Upper lobe of right lung (tissue), 1 donor: ENCODE results near the gene STK10. TPM values are rescaled to one million over a fixed set of nuclear protein-coding genes. Genes with fewer than 3 reads are reported as not detected.

Experiments
- ATAC-seq: fragments of 200-7000 bp; cut with Tn5 transposase; one replicate; pipeline ENCODE4 v1.9.1; 2020; ENCODE audit warnings: mild to moderate bottlenecking, moderate library complexity
- DNase-seq: peaks from one replicate; pipeline ENCODE4 v3.0.0-alpha.2; 2020
- H3K27ac ChIP-seq: fragments of 200-600 bp; one replicate; pipeline ENCODE4 v1.8.0; 2022
- H3K27me3 ChIP-seq: fragments of 200-600 bp; one replicate; pipeline ENCODE4 v1.8.0; 2022; ENCODE audit warnings: mild to moderate bottlenecking
- H3K36me3 ChIP-seq: fragments of 200-600 bp; one replicate; pipeline ENCODE4 v1.8.0; 2022
- H3K4me1 ChIP-seq: fragments of 200-600 bp; one replicate; pipeline ENCODE4 v1.8.0; 2022
- H3K4me3 ChIP-seq: fragments of 200-600 bp; one replicate; pipeline ENCODE4 v1.8.0; 2022; ENCODE audit warnings: mild to moderate bottlenecking
- H3K9me3 ChIP-seq: fragments of 200-600 bp; one replicate; pipeline ENCODE4 v1.8.0; 2022
- intact Hi-C: fragments of 100-400 bp; cut with DNase I; formaldehyde crosslinking; loops from one replicate; pipeline ENCODE4 v1.11.0; 2022
- total RNA-seq: library from RNA; stranded (reverse); fragmentation: NEBNext Ultra II Directional; extraction: Animal tissue kit (Norgen Biotek cat#: 25700); gene quantifications from one replicate; pipeline ENCODE4 v1.2.1, GENCODE V29; 2021
- TF ChIP-seq, protein P1 (sequence below): fragments of 200-600 bp; IDR thresholded peaks from one replicate; pipeline ENCODE4 v1.8.0; 2022; ENCODE audit warnings: antibody characterized with exemption
- donor health status: DM: no; HTN: yes; CAD: no; lungs with severe emphysema.

Gene STK10
- total RNA-seq, 1 donor from 2014 or later, result 56.9 TPM

DNA sequence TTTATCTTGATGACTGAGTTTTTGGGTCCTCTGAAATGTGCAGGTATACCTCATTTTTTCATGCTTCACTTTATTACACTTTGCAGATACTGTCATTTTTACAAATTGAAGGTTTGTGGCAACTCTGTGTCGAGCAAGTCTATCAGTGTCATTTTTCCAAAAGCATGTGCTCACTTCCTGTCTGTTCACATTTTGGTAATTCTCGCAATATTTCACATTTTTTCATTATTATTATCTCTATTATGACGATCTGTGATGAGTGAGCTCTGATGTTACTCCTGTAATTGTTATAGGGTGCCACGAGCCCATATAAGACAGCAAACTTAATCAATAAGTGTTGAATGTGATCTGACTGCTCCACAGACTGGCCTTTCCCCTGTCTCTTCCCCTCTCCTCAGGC lies 108.1 kb downstream of the STK10 start:
- H3K4me1 ChIP-seq, result peaks cover 17% of the 10 kb centered on the region
- no peaks in the 10 kb centered on the region for H3K9me3 ChIP-seq
- H3K36me3 ChIP-seq, result peaks cover 20% of the 10 kb centered on the region
- no peak for ATAC-seq
- TF ChIP-seq, protein P1, sequence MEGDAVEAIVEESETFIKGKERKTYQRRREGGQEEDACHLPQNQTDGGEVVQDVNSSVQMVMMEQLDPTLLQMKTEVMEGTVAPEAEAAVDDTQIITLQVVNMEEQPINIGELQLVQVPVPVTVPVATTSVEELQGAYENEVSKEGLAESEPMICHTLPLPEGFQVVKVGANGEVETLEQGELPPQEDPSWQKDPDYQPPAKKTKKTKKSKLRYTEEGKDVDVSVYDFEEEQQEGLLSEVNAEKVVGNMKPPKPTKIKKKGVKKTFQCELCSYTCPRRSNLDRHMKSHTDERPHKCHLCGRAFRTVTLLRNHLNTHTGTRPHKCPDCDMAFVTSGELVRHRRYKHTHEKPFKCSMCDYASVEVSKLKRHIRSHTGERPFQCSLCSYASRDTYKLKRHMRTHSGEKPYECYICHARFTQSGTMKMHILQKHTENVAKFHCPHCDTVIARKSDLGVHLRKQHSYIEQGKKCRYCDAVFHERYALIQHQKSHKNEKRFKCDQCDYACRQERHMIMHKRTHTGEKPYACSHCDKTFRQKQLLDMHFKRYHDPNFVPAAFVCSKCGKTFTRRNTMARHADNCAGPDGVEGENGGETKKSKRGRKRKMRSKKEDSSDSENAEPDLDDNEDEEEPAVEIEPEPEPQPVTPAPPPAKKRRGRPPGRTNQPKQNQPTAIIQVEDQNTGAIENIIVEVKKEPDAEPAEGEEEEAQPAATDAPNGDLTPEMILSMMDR, result no peak
- no peak for DNase-seq
- intact Hi-C loops, result no loop called here
- H3K27ac ChIP-seq, result no peak overlapping the region
- H3K4me3 ChIP-seq, result no peak overlapping the region
- H3K27me3 ChIP-seq, result no peaks in the 10 kb centered on the region

DNA sequence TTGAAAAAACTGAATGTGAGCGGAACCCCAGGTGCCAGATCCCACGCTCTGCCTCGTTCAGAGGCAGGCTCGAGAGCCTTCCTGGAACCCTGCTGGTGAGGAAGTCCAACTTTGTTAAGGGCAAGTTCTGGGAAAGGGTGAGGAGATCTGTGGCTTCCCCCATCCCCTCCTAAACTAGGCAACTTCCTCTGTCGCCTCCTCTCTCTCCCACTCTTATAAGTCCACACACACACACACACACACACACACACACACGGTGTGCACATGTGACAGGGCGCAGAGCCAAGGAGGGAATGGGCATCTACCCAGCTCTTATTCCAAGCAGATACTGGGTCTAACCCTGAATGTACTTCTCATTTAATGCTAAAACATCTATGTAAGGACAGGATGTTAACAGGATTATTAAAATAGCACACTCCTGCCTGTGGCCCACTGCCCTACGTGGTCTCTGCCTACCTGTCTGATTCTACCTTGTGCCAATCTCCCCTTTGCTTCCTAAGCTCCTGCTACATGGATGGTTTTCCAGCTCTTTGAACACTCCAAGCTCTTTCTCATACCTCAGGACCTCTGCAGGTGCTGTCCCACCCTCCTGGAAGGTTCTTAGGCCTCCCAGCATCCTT lies 109.2 kb downstream of the STK10 start:
- H3K27me3 ChIP-seq, result no peaks in the 10 kb centered on the region
- no peaks in the 10 kb centered on the region for H3K9me3 ChIP-seq
- H3K27ac ChIP-seq, result no peak overlapping the region
- H3K4me1 ChIP-seq, result peaks cover 17% of the 10 kb centered on the region
- ATAC-seq (peak; percentile 92), DNase-seq (peak; percentile 67)
- intact Hi-C loops, result no loop called here
- H3K4me3 ChIP-seq, result no peak overlapping the region
- TF ChIP-seq, protein P1, result no peak
- peaks cover 23% of the 10 kb centered on the region for H3K36me3 ChIP-seq

DNA sequence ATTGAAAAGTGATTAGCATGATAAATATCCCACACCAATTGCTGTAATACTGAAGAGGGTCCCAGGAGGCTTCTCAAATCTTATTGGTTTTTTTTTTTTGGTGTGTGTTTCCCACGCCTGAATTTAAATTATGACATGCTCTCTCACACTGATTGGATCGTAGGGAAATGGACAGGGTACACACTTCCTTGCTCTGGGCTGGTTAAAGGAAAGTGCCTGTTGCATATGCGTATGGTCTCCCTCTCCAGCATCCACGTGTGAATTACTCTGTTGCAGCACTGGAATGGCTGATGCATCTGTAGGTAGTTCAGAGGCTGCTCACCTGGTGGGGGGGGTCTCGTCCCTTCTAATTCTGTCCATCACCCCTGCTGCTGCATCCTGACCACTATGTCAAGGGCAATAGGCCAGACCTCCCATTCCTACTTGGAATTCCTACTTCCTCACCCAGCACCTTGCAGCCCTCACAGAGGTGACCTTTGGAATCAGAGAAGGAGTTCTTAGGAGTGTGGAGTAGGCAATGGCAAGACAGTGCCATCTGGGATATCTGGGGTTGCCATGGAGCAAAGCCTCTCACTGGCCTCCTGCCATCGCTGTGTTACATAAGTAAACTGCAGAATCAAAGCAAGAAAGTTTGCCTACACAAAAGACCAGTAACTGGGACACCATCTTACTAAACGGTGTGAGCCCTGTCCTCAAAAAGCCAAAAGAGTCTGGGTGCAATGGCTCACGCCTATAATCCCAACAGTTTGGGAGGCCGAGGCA lies 110.2 kb downstream of the STK10 start:
- H3K4me1 ChIP-seq, result peaks cover 17% of the 10 kb centered on the region
- ATAC-seq, result no peak
- intact Hi-C loops, result no loop called here
- no peak overlapping the region for H3K4me3 ChIP-seq
- no peaks in the 10 kb centered on the region for H3K27me3 ChIP-seq
- TF ChIP-seq, protein P1, result no peak
- peaks cover 22% of the 10 kb centered on the region for H3K36me3 ChIP-seq
- H3K9me3 ChIP-seq, result no peaks in the 10 kb centered on the region
- no peak overlapping the region for H3K27ac ChIP-seq
- no peak for DNase-seq

DNA sequence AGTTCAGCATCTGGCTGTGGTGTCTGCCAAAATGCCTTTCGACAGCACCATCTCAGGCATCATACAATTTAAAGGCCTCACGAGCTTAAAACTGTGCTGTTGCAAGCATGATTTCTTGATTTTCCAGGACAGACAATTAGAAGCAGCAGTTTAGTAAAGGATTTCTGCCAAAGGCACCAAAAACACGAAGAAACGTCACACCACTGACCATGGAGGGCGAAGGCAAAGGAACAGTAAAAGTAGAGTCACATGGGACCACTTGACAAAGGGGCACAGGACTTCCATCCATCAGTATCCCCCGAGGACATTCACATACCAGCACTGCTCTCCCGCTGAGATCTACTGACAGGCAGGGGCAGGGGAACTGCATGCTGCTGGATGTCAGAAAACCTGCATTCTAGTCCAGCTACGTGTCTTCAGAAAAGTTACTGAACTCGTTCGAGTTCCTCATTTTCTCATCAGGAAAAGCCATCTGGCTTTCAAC lies 111.2 kb downstream of the STK10 start:
- DNase-seq (no peak), ATAC-seq (no peak)
- Histone ChIP-seq H3K27me3 (no peaks in the 10 kb centered on the region), H3K36me3 (peaks cover 11% of the 10 kb centered on the region), H3K9me3 (no peaks in the 10 kb centered on the region), H3K4me1 (peaks cover 17% of the 10 kb centered on the region), H3K27ac (no peak overlapping the region), H3K4me3 (no peak overlapping the region)
- intact Hi-C loops, result no loop called here
- TF ChIP-seq, protein P1, result no peak

DNA sequence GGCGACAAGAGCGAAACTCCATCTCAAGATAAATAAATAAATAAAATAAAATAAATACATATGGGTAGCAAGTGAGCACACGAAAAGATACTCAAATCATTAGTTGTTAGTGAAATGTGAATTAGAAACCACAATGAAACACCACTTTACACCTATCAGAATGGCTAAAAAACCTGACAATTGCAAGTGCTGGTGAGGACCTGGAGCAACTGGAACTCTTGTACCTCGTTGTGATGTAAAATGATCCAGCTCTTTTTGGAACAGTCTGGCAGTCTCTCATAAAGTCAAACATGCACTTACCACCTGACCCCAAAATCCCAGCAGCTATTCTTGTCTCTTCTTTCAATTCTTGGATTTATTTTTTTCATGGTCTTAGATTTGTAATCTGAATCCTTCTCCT lies 112.4 kb downstream of the STK10 start:
- Histone ChIP-seq H3K27ac (no peak overlapping the region), H3K36me3 (peaks cover 7% of the 10 kb centered on the region)
- TF ChIP-seq, protein P1, result no peak

More for the DNA sequence above, 112.4 kb downstream of the STK10 start:
- DNase-seq (no peak), ATAC-seq (no peak)
- peaks cover 17% of the 10 kb centered on the region for H3K4me1 ChIP-seq
- H3K9me3 ChIP-seq, result no peaks in the 10 kb centered on the region
- intact Hi-C loops, result no loop called here
- H3K4me3 ChIP-seq, result no peak overlapping the region
- no peaks in the 10 kb centered on the region for H3K27me3 ChIP-seq
